ENCODE results near the gene CNST.

DNA sequence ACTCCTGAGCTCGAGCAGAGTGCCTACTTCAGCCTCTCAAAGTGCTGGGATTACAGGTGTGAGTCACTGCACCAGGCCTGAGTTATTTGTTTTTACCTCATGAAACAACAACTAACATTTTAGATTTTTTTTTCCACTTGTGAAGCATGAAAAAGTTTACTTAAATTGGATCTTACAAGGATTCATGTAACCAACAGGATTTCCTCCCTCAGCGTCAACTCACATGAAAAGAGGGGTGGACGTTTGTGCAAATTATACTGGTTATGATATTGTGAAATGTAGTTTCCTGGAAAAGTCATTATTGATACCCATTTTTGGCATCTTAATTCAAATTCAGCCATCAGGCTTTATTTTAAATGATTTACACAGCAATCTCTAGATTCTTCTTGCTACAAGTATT lies 6.5 kb downstream of the CNST start:
- TF ChIP-seq EZH2 (IDR thresholded peaks at IDR 0.05; ENCODE audit: borderline replicate concordance, low read depth, low read length, poor library complexity, severe bottlenecking), result no peak
- TF ChIP-seq, protein P1, sequence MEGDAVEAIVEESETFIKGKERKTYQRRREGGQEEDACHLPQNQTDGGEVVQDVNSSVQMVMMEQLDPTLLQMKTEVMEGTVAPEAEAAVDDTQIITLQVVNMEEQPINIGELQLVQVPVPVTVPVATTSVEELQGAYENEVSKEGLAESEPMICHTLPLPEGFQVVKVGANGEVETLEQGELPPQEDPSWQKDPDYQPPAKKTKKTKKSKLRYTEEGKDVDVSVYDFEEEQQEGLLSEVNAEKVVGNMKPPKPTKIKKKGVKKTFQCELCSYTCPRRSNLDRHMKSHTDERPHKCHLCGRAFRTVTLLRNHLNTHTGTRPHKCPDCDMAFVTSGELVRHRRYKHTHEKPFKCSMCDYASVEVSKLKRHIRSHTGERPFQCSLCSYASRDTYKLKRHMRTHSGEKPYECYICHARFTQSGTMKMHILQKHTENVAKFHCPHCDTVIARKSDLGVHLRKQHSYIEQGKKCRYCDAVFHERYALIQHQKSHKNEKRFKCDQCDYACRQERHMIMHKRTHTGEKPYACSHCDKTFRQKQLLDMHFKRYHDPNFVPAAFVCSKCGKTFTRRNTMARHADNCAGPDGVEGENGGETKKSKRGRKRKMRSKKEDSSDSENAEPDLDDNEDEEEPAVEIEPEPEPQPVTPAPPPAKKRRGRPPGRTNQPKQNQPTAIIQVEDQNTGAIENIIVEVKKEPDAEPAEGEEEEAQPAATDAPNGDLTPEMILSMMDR (conservative IDR thresholded peaks at IDR 0.05; ENCODE audit: low read depth, low read length), result no peak

All from A673 (cell line).